Activated CD4-positive, alpha-beta T cell treated with anti-CD3 and anti-CD28 coated beads, Interleukin-10, Interleukin-2, amounts not matched to agents 100 ng/mL and 50 ng/mL, durations not matched to agents 16 hours and 8 hours (primary cell): ENCODE measurements around the gene TGFB1I1.

Experiments
- DNase-seq: peaks from one replicate; pipeline ENCODE4 v3.0.0-alpha.2; 2020

Gene TGFB1I1

GRCh38 chr16:31453255-31454204 is 18.4 kb upstream of the TGFB1I1 start:
- no peak for DNase-seq

- peak; percentile 56 for DNase-seq
These were observed 16.2 kb upstream of the TGFB1I1 start for GRCh38 chr16:31455601-31456314.

GRCh38 chr16:31456988-31457360 is 15.0 kb upstream of the TGFB1I1 start:
- DNase-seq = no peak

GRCh38 chr16:31458073-31458843 is 13.7 kb upstream of the TGFB1I1 start:
- peak; percentile 75 for DNase-seq

GRCh38 chr16:31458844-31459686 is 12.9 kb upstream of the TGFB1I1 start, which contains the start of gene ARMC5:
Gene ARMC5 (plus strand): TSS chr16:31459501. CDS start chr16:31459525, 24 bp downstream.
- DNase-seq = peak; percentile 98

- peak; percentile 100 for DNase-seq
These were observed 12.0 kb upstream of the TGFB1I1 start for GRCh38 chr16:31459687-31460581.

GRCh38 chr16:31460582-31461002 is 11.4 kb upstream of the TGFB1I1 start:
- peak; percentile 56 for DNase-seq

GRCh38 chr16:31461201-31461920 is 10.6 kb upstream of the TGFB1I1 start:
- DNase-seq = no peak

GRCh38 chr16:31461921-31462804 is 9.8 kb upstream of the TGFB1I1 start:
- no peak for DNase-seq

- no peak for DNase-seq
These were observed 7.6 kb upstream of the TGFB1I1 start for GRCh38 chr16:31464348-31464769.

GRCh38 chr16:31464781-31465260 is 7.1 kb upstream of the TGFB1I1 start:
- DNase-seq = no peak

GRCh38 chr16:31465788-31466370 is 6.1 kb upstream of the TGFB1I1 start:
- no peak for DNase-seq

- no peak for DNase-seq
These were observed 5.5 kb upstream of the TGFB1I1 start for GRCh38 chr16:31466381-31466841.

- peak; percentile 23 for DNase-seq
These were observed 4.7 kb upstream of the TGFB1I1 start for GRCh38 chr16:31467151-31467773.

- no peak for DNase-seq
These were observed 4.1 kb upstream of the TGFB1I1 start for GRCh38 chr16:31467858-31468257.

- DNase-seq = no peak
These were observed 1.3 kb upstream of the TGFB1I1 start for GRCh38 chr16:31470615-31471014.

- no peak for DNase-seq
These were observed 594 bp upstream of the TGFB1I1 start for GRCh38 chr16:31471241-31471874.
